ENCODE data around the gene NKAPD1. TPM values are rescaled to one million over a fixed set of nuclear protein-coding genes. Genes with fewer than 3 reads are reported as not detected.

Gene NKAPD1
- total RNA-seq, 1 experiment from 2014 or later = 15.3 TPM

DNA sequence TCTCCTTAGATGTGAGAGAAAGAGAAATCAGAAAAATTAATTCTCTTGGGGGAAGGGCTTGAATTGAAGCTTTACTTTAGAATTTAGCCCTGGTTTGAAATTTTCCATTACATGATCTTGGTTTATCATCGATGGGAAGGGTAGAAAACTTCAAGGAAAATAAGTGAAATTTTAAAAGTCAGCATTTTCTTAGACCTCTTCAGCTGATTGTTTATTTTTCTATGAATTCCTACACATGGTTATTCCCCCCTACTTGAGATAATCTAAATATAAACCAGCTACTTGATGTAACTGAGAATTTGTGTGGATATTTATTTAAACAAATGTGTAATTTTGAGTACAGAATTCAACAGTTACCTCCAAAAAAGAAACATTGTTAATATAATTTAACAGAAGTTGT is 11.2 kb upstream of the NKAPD1 start (continued):
- TF ChIP-seq, protein P1, sequence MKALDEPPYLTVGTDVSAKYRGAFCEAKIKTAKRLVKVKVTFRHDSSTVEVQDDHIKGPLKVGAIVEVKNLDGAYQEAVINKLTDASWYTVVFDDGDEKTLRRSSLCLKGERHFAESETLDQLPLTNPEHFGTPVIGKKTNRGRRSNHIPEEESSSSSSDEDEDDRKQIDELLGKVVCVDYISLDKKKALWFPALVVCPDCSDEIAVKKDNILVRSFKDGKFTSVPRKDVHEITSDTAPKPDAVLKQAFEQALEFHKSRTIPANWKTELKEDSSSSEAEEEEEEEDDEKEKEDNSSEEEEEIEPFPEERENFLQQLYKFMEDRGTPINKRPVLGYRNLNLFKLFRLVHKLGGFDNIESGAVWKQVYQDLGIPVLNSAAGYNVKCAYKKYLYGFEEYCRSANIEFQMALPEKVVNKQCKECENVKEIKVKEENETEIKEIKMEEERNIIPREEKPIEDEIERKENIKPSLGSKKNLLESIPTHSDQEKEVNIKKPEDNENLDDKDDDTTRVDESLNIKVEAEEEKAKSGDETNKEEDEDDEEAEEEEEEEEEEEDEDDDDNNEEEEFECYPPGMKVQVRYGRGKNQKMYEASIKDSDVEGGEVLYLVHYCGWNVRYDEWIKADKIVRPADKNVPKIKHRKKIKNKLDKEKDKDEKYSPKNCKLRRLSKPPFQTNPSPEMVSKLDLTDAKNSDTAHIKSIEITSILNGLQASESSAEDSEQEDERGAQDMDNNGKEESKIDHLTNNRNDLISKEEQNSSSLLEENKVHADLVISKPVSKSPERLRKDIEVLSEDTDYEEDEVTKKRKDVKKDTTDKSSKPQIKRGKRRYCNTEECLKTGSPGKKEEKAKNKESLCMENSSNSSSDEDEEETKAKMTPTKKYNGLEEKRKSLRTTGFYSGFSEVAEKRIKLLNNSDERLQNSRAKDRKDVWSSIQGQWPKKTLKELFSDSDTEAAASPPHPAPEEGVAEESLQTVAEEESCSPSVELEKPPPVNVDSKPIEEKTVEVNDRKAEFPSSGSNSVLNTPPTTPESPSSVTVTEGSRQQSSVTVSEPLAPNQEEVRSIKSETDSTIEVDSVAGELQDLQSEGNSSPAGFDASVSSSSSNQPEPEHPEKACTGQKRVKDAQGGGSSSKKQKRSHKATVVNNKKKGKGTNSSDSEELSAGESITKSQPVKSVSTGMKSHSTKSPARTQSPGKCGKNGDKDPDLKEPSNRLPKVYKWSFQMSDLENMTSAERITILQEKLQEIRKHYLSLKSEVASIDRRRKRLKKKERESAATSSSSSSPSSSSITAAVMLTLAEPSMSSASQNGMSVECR (CRISPR knock-in tag; IDR thresholded peaks at IDR 0.05; ENCODE audit: borderline replicate concordance) = no peak
- TF ChIP-seq, protein P2, sequence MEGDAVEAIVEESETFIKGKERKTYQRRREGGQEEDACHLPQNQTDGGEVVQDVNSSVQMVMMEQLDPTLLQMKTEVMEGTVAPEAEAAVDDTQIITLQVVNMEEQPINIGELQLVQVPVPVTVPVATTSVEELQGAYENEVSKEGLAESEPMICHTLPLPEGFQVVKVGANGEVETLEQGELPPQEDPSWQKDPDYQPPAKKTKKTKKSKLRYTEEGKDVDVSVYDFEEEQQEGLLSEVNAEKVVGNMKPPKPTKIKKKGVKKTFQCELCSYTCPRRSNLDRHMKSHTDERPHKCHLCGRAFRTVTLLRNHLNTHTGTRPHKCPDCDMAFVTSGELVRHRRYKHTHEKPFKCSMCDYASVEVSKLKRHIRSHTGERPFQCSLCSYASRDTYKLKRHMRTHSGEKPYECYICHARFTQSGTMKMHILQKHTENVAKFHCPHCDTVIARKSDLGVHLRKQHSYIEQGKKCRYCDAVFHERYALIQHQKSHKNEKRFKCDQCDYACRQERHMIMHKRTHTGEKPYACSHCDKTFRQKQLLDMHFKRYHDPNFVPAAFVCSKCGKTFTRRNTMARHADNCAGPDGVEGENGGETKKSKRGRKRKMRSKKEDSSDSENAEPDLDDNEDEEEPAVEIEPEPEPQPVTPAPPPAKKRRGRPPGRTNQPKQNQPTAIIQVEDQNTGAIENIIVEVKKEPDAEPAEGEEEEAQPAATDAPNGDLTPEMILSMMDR (IDR thresholded peaks at IDR 0.05) = no peak
- TF ChIP-seq, protein P3, sequence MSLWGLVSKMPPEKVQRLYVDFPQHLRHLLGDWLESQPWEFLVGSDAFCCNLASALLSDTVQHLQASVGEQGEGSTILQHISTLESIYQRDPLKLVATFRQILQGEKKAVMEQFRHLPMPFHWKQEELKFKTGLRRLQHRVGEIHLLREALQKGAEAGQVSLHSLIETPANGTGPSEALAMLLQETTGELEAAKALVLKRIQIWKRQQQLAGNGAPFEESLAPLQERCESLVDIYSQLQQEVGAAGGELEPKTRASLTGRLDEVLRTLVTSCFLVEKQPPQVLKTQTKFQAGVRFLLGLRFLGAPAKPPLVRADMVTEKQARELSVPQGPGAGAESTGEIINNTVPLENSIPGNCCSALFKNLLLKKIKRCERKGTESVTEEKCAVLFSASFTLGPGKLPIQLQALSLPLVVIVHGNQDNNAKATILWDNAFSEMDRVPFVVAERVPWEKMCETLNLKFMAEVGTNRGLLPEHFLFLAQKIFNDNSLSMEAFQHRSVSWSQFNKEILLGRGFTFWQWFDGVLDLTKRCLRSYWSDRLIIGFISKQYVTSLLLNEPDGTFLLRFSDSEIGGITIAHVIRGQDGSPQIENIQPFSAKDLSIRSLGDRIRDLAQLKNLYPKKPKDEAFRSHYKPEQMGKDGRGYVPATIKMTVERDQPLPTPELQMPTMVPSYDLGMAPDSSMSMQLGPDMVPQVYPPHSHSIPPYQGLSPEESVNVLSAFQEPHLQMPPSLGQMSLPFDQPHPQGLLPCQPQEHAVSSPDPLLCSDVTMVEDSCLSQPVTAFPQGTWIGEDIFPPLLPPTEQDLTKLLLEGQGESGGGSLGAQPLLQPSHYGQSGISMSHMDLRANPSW (CRISPR knock-in tag; conservative IDR thresholded peaks at IDR 0.05; ENCODE audit: low read depth) = no peak
- TF ChIP-seq, protein P4, sequence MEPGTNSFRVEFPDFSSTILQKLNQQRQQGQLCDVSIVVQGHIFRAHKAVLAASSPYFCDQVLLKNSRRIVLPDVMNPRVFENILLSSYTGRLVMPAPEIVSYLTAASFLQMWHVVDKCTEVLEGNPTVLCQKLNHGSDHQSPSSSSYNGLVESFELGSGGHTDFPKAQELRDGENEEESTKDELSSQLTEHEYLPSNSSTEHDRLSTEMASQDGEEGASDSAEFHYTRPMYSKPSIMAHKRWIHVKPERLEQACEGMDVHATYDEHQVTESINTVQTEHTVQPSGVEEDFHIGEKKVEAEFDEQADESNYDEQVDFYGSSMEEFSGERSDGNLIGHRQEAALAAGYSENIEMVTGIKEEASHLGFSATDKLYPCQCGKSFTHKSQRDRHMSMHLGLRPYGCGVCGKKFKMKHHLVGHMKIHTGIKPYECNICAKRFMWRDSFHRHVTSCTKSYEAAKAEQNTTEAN (CRISPR knock-in tag; IDR thresholded peaks at IDR 0.05) = no peak
- TF ChIP-seq OVOL2 (CRISPR knock-in tag; IDR thresholded peaks at IDR 0.05; ENCODE audit: borderline replicate concordance) = no peak

DNA sequence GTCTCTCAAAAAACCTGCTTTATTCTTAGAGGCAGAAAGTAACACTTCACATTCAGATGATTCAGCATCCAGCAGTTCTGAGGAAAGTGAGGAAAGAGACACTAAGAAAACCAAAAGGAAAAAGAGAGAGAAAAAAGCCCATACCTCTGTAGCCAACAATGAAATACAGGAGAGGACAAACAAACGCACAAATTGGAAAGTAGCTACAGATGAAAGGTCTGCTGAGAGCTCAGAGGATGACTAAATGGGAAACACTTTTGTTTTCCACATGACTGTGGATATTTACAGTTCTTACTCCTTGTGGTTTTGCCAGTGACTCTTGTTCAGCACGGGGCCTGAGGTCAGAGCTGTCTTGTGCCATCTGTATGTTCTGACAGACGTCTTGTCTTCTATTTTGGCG is 8.6 kb downstream of the NKAPD1 start:
- DNase-seq (ENCODE audit: low spot score) (no peak), ATAC-seq (no peak)
- H3K27me3 Mint-ChIP-seq (ENCODE audit: low read depth) = peaks cover 4% of the 10 kb centered on the region
- TF ChIP-seq, protein P5, sequence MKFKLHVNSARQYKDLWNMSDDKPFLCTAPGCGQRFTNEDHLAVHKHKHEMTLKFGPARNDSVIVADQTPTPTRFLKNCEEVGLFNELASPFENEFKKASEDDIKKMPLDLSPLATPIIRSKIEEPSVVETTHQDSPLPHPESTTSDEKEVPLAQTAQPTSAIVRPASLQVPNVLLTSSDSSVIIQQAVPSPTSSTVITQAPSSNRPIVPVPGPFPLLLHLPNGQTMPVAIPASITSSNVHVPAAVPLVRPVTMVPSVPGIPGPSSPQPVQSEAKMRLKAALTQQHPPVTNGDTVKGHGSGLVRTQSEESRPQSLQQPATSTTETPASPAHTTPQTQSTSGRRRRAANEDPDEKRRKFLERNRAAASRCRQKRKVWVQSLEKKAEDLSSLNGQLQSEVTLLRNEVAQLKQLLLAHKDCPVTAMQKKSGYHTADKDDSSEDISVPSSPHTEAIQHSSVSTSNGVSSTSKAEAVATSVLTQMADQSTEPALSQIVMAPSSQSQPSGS (CRISPR knock-in tag; IDR thresholded peaks at IDR 0.05; ENCODE audit: borderline replicate concordance, low read depth) = no peak
- no peak for TF ChIP-seq ZNF317 (CRISPR knock-in tag; IDR thresholded peaks at IDR 0.05; ENCODE audit: borderline replicate concordance, low read depth)
- no peak for TF ChIP-seq ESRRA (CRISPR knock-in tag; IDR thresholded peaks at IDR 0.05; ENCODE audit: borderline replicate concordance)
- H3K4me3 Mint-ChIP-seq = no peak overlapping the region
- H3K4me1 Mint-ChIP-seq = peaks cover 15% of the 10 kb centered on the region
- no peaks in the 10 kb centered on the region for H3K9me3 Mint-ChIP-seq
- ChIA-PET POLR2A (no interaction called here), CTCF (no interaction called here)
- H3K27ac Mint-ChIP-seq = no peak overlapping the region
- H3K36me3 Mint-ChIP-seq = peaks cover 74% of the 10 kb centered on the region

DNA sequence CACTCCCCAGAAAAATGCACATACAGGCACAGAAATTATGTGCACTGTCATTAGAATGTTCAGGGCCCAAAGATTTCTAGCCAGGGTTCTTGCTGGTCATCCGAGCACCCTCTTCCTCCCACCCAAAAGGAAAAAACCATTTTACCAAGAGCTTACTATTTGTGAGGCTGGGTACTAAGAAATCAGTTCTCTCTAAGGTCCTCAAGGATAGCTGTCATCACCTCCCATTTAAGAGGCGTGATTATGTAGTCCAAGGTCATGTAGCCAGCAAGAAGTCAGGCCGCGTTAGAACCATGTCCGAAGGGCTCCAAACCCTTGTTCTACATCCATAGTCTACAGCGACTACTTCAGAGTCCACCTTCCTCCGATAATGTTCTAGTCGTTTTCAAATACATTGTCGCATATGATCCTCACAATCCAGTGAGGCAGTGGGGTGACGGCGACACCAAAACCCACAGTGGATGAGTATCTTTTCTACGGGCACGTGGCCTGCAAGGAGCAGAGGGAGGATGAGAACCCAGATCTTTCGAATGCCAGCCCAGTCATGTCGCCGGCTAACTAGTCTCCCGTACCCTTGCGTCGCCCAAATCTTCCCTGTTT is 11.8 kb downstream of the NKAPD1 start:
- Mint-ChIP-seq H3K4me1 (peaks cover 22% of the 10 kb centered on the region), H3K27ac (peak overlapping the region; percentile 98), H3K27me3 (ENCODE audit: low read depth) (peaks cover 4% of the 10 kb centered on the region), H3K9me3 (no peaks in the 10 kb centered on the region), H3K4me3 (peak overlapping the region; percentile 98), H3K36me3 (peaks cover 85% of the 10 kb centered on the region)
- CTCF ChIA-PET = interaction anchor here (1.0 to 1.3 kb wide), 3 partner anchors 28 to 194 kb away, joined by 3 to 4 read pairs (median 3); no protein-coding TSS in a partner anchor
- no peak for DNase-seq (ENCODE audit: low spot score)
- ATAC-seq = peak; percentile 25
- TF ChIP-seq NFYB (CRISPR knock-in tag; conservative IDR thresholded peaks at IDR 0.05; ENCODE audit: low read depth) = no peak
- TF ChIP-seq, protein P6, sequence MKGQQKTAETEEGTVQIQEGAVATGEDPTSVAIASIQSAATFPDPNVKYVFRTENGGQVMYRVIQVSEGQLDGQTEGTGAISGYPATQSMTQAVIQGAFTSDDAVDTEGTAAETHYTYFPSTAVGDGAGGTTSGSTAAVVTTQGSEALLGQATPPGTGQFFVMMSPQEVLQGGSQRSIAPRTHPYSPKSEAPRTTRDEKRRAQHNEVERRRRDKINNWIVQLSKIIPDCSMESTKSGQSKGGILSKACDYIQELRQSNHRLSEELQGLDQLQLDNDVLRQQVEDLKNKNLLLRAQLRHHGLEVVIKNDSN (CRISPR knock-in tag; IDR thresholded peaks at IDR 0.05) = peak; percentile 46
- TF ChIP-seq, protein P2 (IDR thresholded peaks at IDR 0.05) = no peak
- TF ChIP-seq EMX1 (CRISPR knock-in tag; IDR thresholded peaks at IDR 0.05) = 0 out of 2 replicates have a peak, but pooled peaks have one; percentile 49
- no peak for TF ChIP-seq ETV6 (CRISPR knock-in tag; IDR thresholded peaks at IDR 0.05)
- POLR2A ChIA-PET = no interaction called here

All from WTC11 (cell line).